Calu3 (cell line): ENCODE results near the gene CCT2. TPM values are rescaled to one million over a fixed set of nuclear protein-coding genes. Genes with fewer than 3 reads are reported as not detected.

Source experiments
- BruUV-seq: library from RNA; stranded (reverse); fragments of 400-500 nt; replicated peaks from 2 replicates; lab custom pipeline; 2021; lab: Mats Ljungman, UMichigan
- CTCF ChIA-PET: fragments of 300-600 bp; sonication (Branson Sonifier 250); formaldehyde crosslinking; loops from one replicate; lab custom pipeline; 2022; ENCODE audit warnings: antibody characterized with exemption; lab: Charles Lee
- DNase-seq: peaks from one replicate; pipeline ENCODE4 v3.0.0; 2022
- H3K27ac Mint-ChIP-seq: one replicate; pipeline ENCODE4 v1.8.0; 2022; ENCODE audit warnings: mixed read lengths; ENCODE audit not compliant: unreplicated experiment
- H3K27me3 Mint-ChIP-seq: one replicate; pipeline ENCODE4 v1.8.0; 2022; ENCODE audit warnings: mixed read lengths; ENCODE audit not compliant: unreplicated experiment
- H3K36me3 Mint-ChIP-seq: one replicate; pipeline ENCODE4 v1.8.0; 2022; ENCODE audit warnings: mild to moderate bottlenecking, moderate library complexity, mixed read lengths; ENCODE audit not compliant: insufficient read depth, unreplicated experiment
- H3K4me1 Mint-ChIP-seq: one replicate; pipeline ENCODE4 v1.8.0; 2022; ENCODE audit warnings: mild to moderate bottlenecking, low read depth, mixed read lengths; ENCODE audit not compliant: unreplicated experiment
- H3K4me3 Mint-ChIP-seq: one replicate; pipeline ENCODE4 v1.8.0; 2022; ENCODE audit warnings: mild to moderate bottlenecking, low read depth, moderate library complexity, mixed read lengths; ENCODE audit not compliant: unreplicated experiment
- H3K9me3 Mint-ChIP-seq: one replicate; pipeline ENCODE4 v1.8.0; 2022; ENCODE audit warnings: low read depth, mixed read lengths; ENCODE audit not compliant: unreplicated experiment
- intact Hi-C: fragments of 100-400 bp; cut with micrococcal nuclease; formaldehyde crosslinking; loops from one replicate; pipeline ENCODE4 v1.10.0; 2022; ENCODE audit not compliant: unreplicated experiment
- total RNA-seq: library from RNA; stranded (reverse); gene quantifications from 2 replicates; pipeline ENCODE4 v1.2.3, GENCODE V29; 2022
- TF ChIP-seq, protein P1 (sequence below): fragments of 200-600 bp; IDR thresholded peaks from one replicate; pipeline ENCODE4 v1.8.0; 2022; ENCODE audit warnings: antibody characterized with exemption; ENCODE audit not compliant: unreplicated experiment

The CCT2 gene
- total RNA-seq, 1 experiment from 2014 or later: 410 TPM

DNA sequence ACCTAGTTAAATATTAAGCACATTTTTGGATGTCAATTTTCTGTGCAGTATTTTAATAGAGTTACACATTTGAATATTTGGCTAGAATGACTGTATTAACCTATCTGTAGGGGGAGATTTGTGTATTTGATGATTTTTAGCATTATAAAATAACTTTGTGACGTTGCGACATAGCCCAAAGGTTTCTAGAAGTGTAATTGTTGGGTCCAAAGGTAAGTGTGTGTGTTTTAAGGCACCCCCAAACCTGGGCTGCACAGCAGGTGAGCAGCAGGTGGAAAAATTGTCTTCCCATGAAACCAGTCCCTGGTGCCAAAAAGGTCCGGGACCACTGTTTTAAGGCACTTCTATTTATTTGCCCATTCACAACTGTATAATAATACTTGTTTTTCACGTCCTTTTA lies 3.3 kb downstream of the CCT2 start:
- BruUV-seq: no TSS peak
- intact Hi-C loops: no loop called here
- no peak for DNase-seq
- TF ChIP-seq, protein P1, sequence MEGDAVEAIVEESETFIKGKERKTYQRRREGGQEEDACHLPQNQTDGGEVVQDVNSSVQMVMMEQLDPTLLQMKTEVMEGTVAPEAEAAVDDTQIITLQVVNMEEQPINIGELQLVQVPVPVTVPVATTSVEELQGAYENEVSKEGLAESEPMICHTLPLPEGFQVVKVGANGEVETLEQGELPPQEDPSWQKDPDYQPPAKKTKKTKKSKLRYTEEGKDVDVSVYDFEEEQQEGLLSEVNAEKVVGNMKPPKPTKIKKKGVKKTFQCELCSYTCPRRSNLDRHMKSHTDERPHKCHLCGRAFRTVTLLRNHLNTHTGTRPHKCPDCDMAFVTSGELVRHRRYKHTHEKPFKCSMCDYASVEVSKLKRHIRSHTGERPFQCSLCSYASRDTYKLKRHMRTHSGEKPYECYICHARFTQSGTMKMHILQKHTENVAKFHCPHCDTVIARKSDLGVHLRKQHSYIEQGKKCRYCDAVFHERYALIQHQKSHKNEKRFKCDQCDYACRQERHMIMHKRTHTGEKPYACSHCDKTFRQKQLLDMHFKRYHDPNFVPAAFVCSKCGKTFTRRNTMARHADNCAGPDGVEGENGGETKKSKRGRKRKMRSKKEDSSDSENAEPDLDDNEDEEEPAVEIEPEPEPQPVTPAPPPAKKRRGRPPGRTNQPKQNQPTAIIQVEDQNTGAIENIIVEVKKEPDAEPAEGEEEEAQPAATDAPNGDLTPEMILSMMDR: no peak
- H3K27me3 Mint-ChIP-seq: no peaks in the 10 kb centered on the region
- H3K4me3 Mint-ChIP-seq: no peak overlapping the region
- CTCF ChIA-PET: no interaction called here
- peaks cover 91% of the 10 kb centered on the region for H3K36me3 Mint-ChIP-seq
- no peak overlapping the region for H3K27ac Mint-ChIP-seq
- H3K4me1 Mint-ChIP-seq: no peaks in the 10 kb centered on the region
- no peaks in the 10 kb centered on the region for H3K9me3 Mint-ChIP-seq

- no TSS peak for BruUV-seq
- H3K4me1 Mint-ChIP-seq: no peaks in the 10 kb centered on the region
- no peak for DNase-seq
- no peak overlapping the region for H3K27ac Mint-ChIP-seq
- H3K4me3 Mint-ChIP-seq: no peak overlapping the region
- CTCF ChIA-PET: no interaction called here
- H3K9me3 Mint-ChIP-seq: no peaks in the 10 kb centered on the region
- no peaks in the 10 kb centered on the region for H3K27me3 Mint-ChIP-seq
- TF ChIP-seq, protein P1: no peak
- peaks cover 95% of the 10 kb centered on the region for H3K36me3 Mint-ChIP-seq
- intact Hi-C loops: no loop called here
Measured at GRCh38 chr12:69589082-69589481, 3.8 kb downstream of the CCT2 start.

- intact Hi-C loops: no loop called here
- TF ChIP-seq, protein P1: no peak
- Mint-ChIP-seq H3K36me3 (peaks cover 80% of the 10 kb centered on the region), H3K4me1 (no peaks in the 10 kb centered on the region), H3K4me3 (no peak overlapping the region), H3K9me3 (no peaks in the 10 kb centered on the region), H3K27ac (no peak overlapping the region), H3K27me3 (no peaks in the 10 kb centered on the region)
- BruUV-seq: no TSS peak
- DNase-seq: no peak
- CTCF ChIA-PET: interaction anchor here (0.6 to 0.7 kb wide), 3 partner anchors 75 to 151 kb away, joined by 3 to 6 read pairs (median 4); no protein-coding TSS in a partner anchor
Measured at GRCh38 chr12:69595689-69596088, 10.4 kb downstream of the CCT2 start.

- no peaks in the 10 kb centered on the region for H3K9me3 Mint-ChIP-seq
- CTCF ChIA-PET: no interaction called here
- no peak overlapping the region for H3K4me3 Mint-ChIP-seq
- DNase-seq: no peak
- H3K27me3 Mint-ChIP-seq: no peaks in the 10 kb centered on the region
- H3K36me3 Mint-ChIP-seq: peaks cover 77% of the 10 kb centered on the region
- intact Hi-C loops: no loop called here
- TF ChIP-seq, protein P1: no peak
- H3K4me1 Mint-ChIP-seq: no peaks in the 10 kb centered on the region
- no peak overlapping the region for H3K27ac Mint-ChIP-seq
- BruUV-seq: no TSS peak
Measured at GRCh38 chr12:69598174-69598753, 13.0 kb downstream of the CCT2 start.
